Breast epithelium (tissue), 3 donors: ENCODE data around the gene TBRG4.

Experiments
- POLR2A ChIP-seq: fragments of 450-650 bp; IDR thresholded peaks from one replicate; pipeline ENCODE4 v1.6.1; 2016; ENCODE audit warnings: antibody characterized with exemption, mild to moderate bottlenecking, moderate library complexity
- POLR2AphosphoS5 ChIP-seq, 3 donors: sonication (generic); formaldehyde crosslinking; IDR thresholded peaks; one replicate each; pipeline ENCODE4 v1.6.1; 2017; ENCODE audit warnings: antibody characterized with exemption in 3 of 3

- TF ChIP-seq POLR2A (no peak), POLR2AphosphoS5 (IDR thresholded peaks at IDR 0.05) (no peak)
Observed at GRCh38 chr7:45153233-45153632, 41.7 kb upstream of the TBRG4 start.
